Endothelial cell of umbilical vein (primary cell): ENCODE measurements around the gene ACTL7B. TPM values are rescaled to one million over a fixed set of nuclear protein-coding genes. Genes with fewer than 3 reads are reported as not detected.

Source experiments
- BruUV-seq: library from RNA; stranded (reverse); fragments of 400-500 nt; replicated peaks from 2 replicates; lab custom pipeline; 2021; lab: Mats Ljungman, UMichigan
- CTCF ChIA-PET: fragments of 300-600, 350-600 bp; sonication (Branson Sonifier 250); formaldehyde crosslinking; loops from one replicate; lab custom pipeline; 2021; ENCODE audit warnings: antibody characterized with exemption, inconsistent platforms; lab: Charles Lee
- POLR2A ChIA-PET: fragments of 300-600, 350-600 bp; sonication (Branson Sonifier 250); formaldehyde crosslinking; loops from one replicate; lab custom pipeline; 2021; ENCODE audit warnings: antibody characterized with exemption, inconsistent platforms; lab: Charles Lee
- DNase-seq: peaks from one replicate; pipeline ENCODE4 v3.0.0-alpha.2; 2011; ENCODE audit warnings: low read depth, low spot score
- FAIRE-seq: peaks from 2 replicates; lab custom pipeline; 2011; peaks lifted over from hg19 to GRCh38; lab: Jason Lieb, UNC
- H2AFZ ChIP-seq: 2 replicates; pipeline ENCODE4 v1.6.0; 2012; ENCODE audit warnings: low read depth, low read length, control low read depth, inconsistent platforms
- H3K27ac ChIP-seq: 2 replicates; pipeline ENCODE4 v1.5.1; 2011; ENCODE audit warnings: low read depth, mild to moderate bottlenecking, control low read depth, low read length, moderate library complexity; ENCODE audit not compliant: insufficient read depth
- H3K27me3 ChIP-seq, 2 experiments: 2 replicates each; pipeline versions ENCODE4 v1.6.0 to v1.6.1; 2011; ENCODE audit warnings: low read length in 2 of 2, mixed read lengths in 1 of 2; ENCODE audit not compliant: control insufficient read depth in 2 of 2, insufficient read depth in 2 of 2
- H3K36me3 ChIP-seq, 2 experiments: 2 replicates in 1 of 2; 3 replicates in 1 of 2; pipeline ENCODE4 v1.5.1; 2011; ENCODE audit warnings: low read length in 2 of 2, mild to moderate bottlenecking in 1 of 2, moderate library complexity in 1 of 2; ENCODE audit not compliant: control insufficient read depth in 2 of 2, insufficient read depth in 2 of 2; ENCODE audit errors: extremely low read depth in 1 of 2
- H3K4me1 ChIP-seq: 3 replicates; pipeline ENCODE4 v1.5.1; 2011; ENCODE audit warnings: mild to moderate bottlenecking, low read length; ENCODE audit not compliant: control insufficient read depth, insufficient read depth; ENCODE audit errors: extremely low read depth
- H3K4me2 ChIP-seq: 2 replicates; pipeline ENCODE4 v1.6.1; 2011; ENCODE audit warnings: low read length, control low read depth, mixed read lengths; ENCODE audit not compliant: insufficient read depth
- H3K4me3 ChIP-seq, 3 experiments: fragments of 200-600 bp in 1 of 3; sonication (generic), shearing (Covaris generic) in 1 of 3; replicated peaks in 1 of 3; 2 replicates each; pipeline ENCODE4 v1.5.1; 2011 to 2016; ENCODE audit warnings: control low read depth in 3 of 3, low read length in 3 of 3, mild to moderate bottlenecking in 2 of 3, inconsistent platforms in 1 of 3, low read depth in 1 of 3, moderate library complexity in 1 of 3; ENCODE audit not compliant: insufficient read depth in 1 of 3
- H3K79me2 ChIP-seq: 2 replicates; pipeline ENCODE4 v1.6.0; 2012; ENCODE audit warnings: low read length, inconsistent platforms; ENCODE audit not compliant: control insufficient read depth, insufficient read depth
- H3K9ac ChIP-seq: replicated peaks from 2 replicates; pipeline ENCODE3; 2011; ENCODE audit warnings: low read length, control low read depth; ENCODE audit not compliant: insufficient read depth; ENCODE audit errors: extremely low read depth
- H3K9me1 ChIP-seq: replicated peaks from 3 replicates; pipeline ENCODE4 v1.6.0; 2011; ENCODE audit warnings: mild to moderate bottlenecking, low read length; ENCODE audit not compliant: control insufficient read depth, insufficient read depth; ENCODE audit errors: extremely low read depth
- H3K9me3 ChIP-seq: replicated peaks from 2 replicates; pipeline ENCODE4 v1.5.1; 2012; ENCODE audit warnings: low read length, inconsistent platforms; ENCODE audit not compliant: control insufficient read depth, insufficient read depth
- H4K20me1 ChIP-seq: replicated peaks from 2 replicates; pipeline ENCODE3; 2011; ENCODE audit warnings: mild to moderate bottlenecking, low read length; ENCODE audit not compliant: control insufficient read depth, insufficient read depth; ENCODE audit errors: extremely low read depth
- EZH2 ChIP-seq: IDR thresholded peaks from 2 replicates; pipeline ENCODE4 v1.6.1; 2012; ENCODE audit warnings: borderline replicate concordance, low read depth, mild to moderate bottlenecking, moderate library complexity, low read length, inconsistent platforms; ENCODE audit not compliant: severe bottlenecking
- FOS ChIP-seq: IDR thresholded peaks from 2 replicates; pipeline ENCODE4 v1.6.1; 2011; ENCODE audit warnings: mild to moderate bottlenecking, low read length, moderate library complexity, borderline replicate concordance; ENCODE audit not compliant: insufficient read depth
- GATA2 ChIP-seq: IDR thresholded peaks from 2 replicates; pipeline ENCODE4 v1.7.0; 2011; ENCODE audit warnings: low read depth, mild to moderate bottlenecking, moderate library complexity, mixed read lengths, low read length; ENCODE audit not compliant: insufficient read length, insufficient read depth
- JUN ChIP-seq: IDR thresholded peaks from 2 replicates; pipeline ENCODE4 v1.6.1; 2011; ENCODE audit warnings: borderline replicate concordance, low read depth; ENCODE audit not compliant: insufficient read length, insufficient read depth
- MYC ChIP-seq: IDR thresholded peaks from one replicate; pipeline ENCODE4 v1.6.1; 2011; ENCODE audit warnings: mild to moderate bottlenecking, low read depth, low read length
- POLR2A ChIP-seq: IDR thresholded peaks from 2 replicates; pipeline ENCODE4 v1.6.1; 2012; ENCODE audit warnings: low read depth, mild to moderate bottlenecking, control low read depth, low read length
- POLR2AphosphoS5 ChIP-seq: IDR thresholded peaks from 2 replicates; pipeline ENCODE4 v1.6.1; 2012; ENCODE audit warnings: low read depth, mild to moderate bottlenecking, control low read depth, low read length, moderate library complexity; ENCODE audit not compliant: insufficient read depth
- dilution Hi-C: fragments of 300-500 bp; cut with MboI; formaldehyde crosslinking; loops from one replicate; pipeline ENCODE4 v1.15.0; 2019; ENCODE audit warnings: low sequenced_read_pairs; ENCODE audit not compliant: extremely low pct_ligation_motif_present
- intact Hi-C: fragments of 100-400 bp; cut with micrococcal nuclease; formaldehyde crosslinking; loops from one replicate; pipeline ENCODE4 v1.10.0; 2022
- polyA plus RNA-seq, 4 experiments: library from polyadenylated mRNA; depleted of rRNA in 3 of 4; stranded (reverse) in 3 of 4; unstranded in 1 of 4; fragments of >200 nt; gene quantifications; 2 replicates each; pipeline versions ENCODE4 v1.2.1 to v1.2.3, GENCODE V29; 2011 to 2012; ENCODE audit warnings: missing spikeins in 1 of 4
- total RNA-seq: library from RNA; stranded (reverse); gene quantifications from 2 replicates; pipeline ENCODE4 v1.2.3, GENCODE V29; 2021
- TF ChIP-seq, protein P1 (sequence below): IDR thresholded peaks from 2 replicates; pipeline ENCODE4 v1.6.1; 2011; ENCODE audit not compliant: insufficient read depth, insufficient read length
- TF ChIP-seq, protein P2 (sequence below), 2 donors: IDR thresholded peaks; 1 replicate in 1 of 2; 2 replicates in 1 of 2; pipeline ENCODE4 v1.5.1; 2011; ENCODE audit warnings: low read length in 2 of 2, mild to moderate bottlenecking in 2 of 2, moderate library complexity in 2 of 2, control low read depth in 1 of 2, inconsistent platforms in 1 of 2, low read depth in 1 of 2; ENCODE audit not compliant: insufficient read depth in 1 of 2; ENCODE audit errors: extremely low read depth in 1 of 2

Gene ACTL7B
- total and polyA plus RNA-seq, 2 donors (not counting 3 experiments of a cell fraction or from before 2014, with no cell fraction given), result not detected

- no peak overlapping the region for H3K27ac ChIP-seq
- CTCF ChIA-PET, result no interaction called here
- H3K4me3 ChIP-seq, result no peak overlapping the region
- H3K9me1 ChIP-seq, result no peaks in the 10 kb centered on the region
- no peak overlapping the region for H3K4me2 ChIP-seq
- intact Hi-C loops, result no loop called here
- DNase-seq, result no peak
- BruUV-seq, result no TSS peak
- H3K79me2 ChIP-seq, result no peaks in the 10 kb centered on the region
- H4K20me1 ChIP-seq, result no peaks in the 10 kb centered on the region
- H3K9ac ChIP-seq, result no peak overlapping the region
- dilution Hi-C loops, result no loop called here
- no peaks in the 10 kb centered on the region for H3K27me3 ChIP-seq
- POLR2A ChIA-PET, result no interaction called here
- no peaks in the 10 kb centered on the region for H3K4me1 ChIP-seq
- FAIRE-seq, result no peak
- no peak for TF ChIP-seq EZH2
- TF ChIP-seq JUN, result no peak
- TF ChIP-seq, protein P1, sequence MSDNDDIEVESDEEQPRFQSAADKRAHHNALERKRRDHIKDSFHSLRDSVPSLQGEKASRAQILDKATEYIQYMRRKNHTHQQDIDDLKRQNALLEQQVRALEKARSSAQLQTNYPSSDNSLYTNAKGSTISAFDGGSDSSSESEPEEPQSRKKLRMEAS, result no peak
- no peak for TF ChIP-seq POLR2AphosphoS5
- TF ChIP-seq FOS, result no peak
- TF ChIP-seq, protein P2, sequence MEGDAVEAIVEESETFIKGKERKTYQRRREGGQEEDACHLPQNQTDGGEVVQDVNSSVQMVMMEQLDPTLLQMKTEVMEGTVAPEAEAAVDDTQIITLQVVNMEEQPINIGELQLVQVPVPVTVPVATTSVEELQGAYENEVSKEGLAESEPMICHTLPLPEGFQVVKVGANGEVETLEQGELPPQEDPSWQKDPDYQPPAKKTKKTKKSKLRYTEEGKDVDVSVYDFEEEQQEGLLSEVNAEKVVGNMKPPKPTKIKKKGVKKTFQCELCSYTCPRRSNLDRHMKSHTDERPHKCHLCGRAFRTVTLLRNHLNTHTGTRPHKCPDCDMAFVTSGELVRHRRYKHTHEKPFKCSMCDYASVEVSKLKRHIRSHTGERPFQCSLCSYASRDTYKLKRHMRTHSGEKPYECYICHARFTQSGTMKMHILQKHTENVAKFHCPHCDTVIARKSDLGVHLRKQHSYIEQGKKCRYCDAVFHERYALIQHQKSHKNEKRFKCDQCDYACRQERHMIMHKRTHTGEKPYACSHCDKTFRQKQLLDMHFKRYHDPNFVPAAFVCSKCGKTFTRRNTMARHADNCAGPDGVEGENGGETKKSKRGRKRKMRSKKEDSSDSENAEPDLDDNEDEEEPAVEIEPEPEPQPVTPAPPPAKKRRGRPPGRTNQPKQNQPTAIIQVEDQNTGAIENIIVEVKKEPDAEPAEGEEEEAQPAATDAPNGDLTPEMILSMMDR (IDR thresholded peaks at IDR 0.05; ENCODE audit: extremely low read depth in 1 of 2, insufficient read depth in 1 of 2, low read depth in 1 of 2, low read length in 2 of 2), result no peak
- no peak for TF ChIP-seq GATA2
- TF ChIP-seq MYC, result no peak
- TF ChIP-seq POLR2A, result no peak
- H3K36me3 ChIP-seq, result no peaks in the 10 kb centered on the region
- no peak overlapping the region for H2AFZ ChIP-seq
- no peaks in the 10 kb centered on the region for H3K9me3 ChIP-seq
Observed at GRCh38 chr9:108857572-108857971, 1.8 kb upstream of the ACTL7B start.
